Skeletal muscle tissue (tissue), 4 donors: ENCODE data around the gene RPS25. TPM values are rescaled to one million over a fixed set of nuclear protein-coding genes. Genes with fewer than 3 reads are reported as not detected.
"Not testable (repeated sequence)": the region's sequence is repeated elsewhere in the genome, so short reads cannot be mapped to it uniquely, and the experiment has no call there.

ENCODE experiments used
- H3K27ac ChIP-seq: one replicate; pipeline ENCODE4 v1.7.0; 2013; ENCODE audit warnings: mild to moderate bottlenecking, low read depth, low read length, inconsistent platforms
- H3K27me3 ChIP-seq, 3 donors: one replicate each; pipeline ENCODE4 v1.7.0; 2013; ENCODE audit warnings: low read length in 3 of 3; ENCODE audit not compliant: control insufficient read depth in 3 of 3, insufficient read depth in 3 of 3
- H3K36me3 ChIP-seq, 3 donors: one replicate each; pipeline ENCODE4 v1.7.0; 2013; ENCODE audit warnings: low read length in 3 of 3; ENCODE audit not compliant: control insufficient read depth in 3 of 3, insufficient read depth in 3 of 3
- H3K4me1 ChIP-seq, 3 donors: one replicate each; pipeline ENCODE4 v1.7.0; 2013; ENCODE audit warnings: low read length in 3 of 3, mild to moderate bottlenecking in 3 of 3; ENCODE audit not compliant: control insufficient read depth in 3 of 3, insufficient read depth in 3 of 3
- H3K4me3 ChIP-seq, 3 donors: one replicate each; pipeline ENCODE4 v1.7.0; 2013; ENCODE audit warnings: low read length in 3 of 3
- H3K9ac ChIP-seq, 3 donors: one replicate each; pipeline ENCODE4 v1.7.0; 2013; ENCODE audit warnings: low read length in 3 of 3, mild to moderate bottlenecking in 3 of 3, moderate library complexity in 2 of 3, low read depth in 1 of 3
- H3K9me3 ChIP-seq, 3 donors: one replicate each; pipeline ENCODE4 v1.7.0; 2013; ENCODE audit warnings: low read length in 3 of 3; ENCODE audit not compliant: control insufficient read depth in 3 of 3
- total RNA-seq: library from RNA; depleted of rRNA; stranded (reverse); fragments of >200 nt; gene quantifications from one replicate; pipeline ENCODE4 v1.2.3, GENCODE V29; 2014
- donor health status: Osteomylitis.

RPS25 gene
- total RNA-seq, 1 donor from 2014 or later: 1,590 TPM

DNA sequence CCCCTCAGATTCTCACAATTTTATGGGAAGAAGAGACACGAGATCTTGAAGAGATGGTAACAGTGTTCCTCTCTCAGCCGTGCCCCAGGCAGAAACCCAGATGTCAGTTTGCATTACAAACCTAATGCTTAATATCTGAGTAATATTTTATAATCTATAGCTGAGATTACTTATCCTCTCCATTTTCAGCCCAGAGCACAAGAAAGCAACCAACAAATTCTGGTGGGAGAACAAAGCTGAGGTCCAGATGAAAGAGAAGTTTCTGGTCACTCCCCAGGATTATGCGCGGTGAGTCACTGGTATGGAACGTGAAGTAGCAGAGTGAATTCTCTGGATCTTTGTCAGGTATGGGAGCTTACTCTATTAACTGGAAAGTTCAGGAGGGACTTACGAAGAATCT is 19.3 kb downstream of the RPS25 start:
- Histone ChIP-seq H3K27ac (peak overlapping the region; percentile 80), H3K4me3 (peak overlapping the region; percentile 100), H3K9me3 (no peaks in the 10 kb centered on the region), H3K4me1 (peaks cover 20 to 33% (median 30%) of the 10 kb centered on the region in 3 donors), H3K27me3 (no peaks in the 10 kb centered on the region), H3K36me3 (peaks cover 13 to 20% (median 16%) of the 10 kb centered on the region in 3 donors), H3K9ac (peak overlapping the region; percentile 91 to 95 (median 92))

DNA sequence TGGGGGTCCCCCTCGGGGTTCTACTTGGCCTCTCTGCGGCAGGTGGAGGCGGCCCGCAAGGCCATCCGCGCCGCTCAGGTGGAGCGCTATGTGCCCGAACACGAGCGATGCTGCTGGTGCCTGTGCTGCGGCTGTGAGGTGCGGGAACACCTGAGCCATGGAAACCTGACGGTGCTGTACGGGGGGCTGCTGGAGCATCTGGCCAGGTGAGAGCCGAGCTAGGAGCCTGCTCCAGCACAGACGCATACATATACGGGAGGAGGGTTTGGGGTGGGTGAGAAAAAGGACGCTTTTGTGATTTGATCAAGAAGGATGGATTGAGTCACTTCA is 19.8 kb downstream of the RPS25 start:
- Histone ChIP-seq H3K9me3 (no peaks in the 10 kb centered on the region), H3K4me1 (peaks cover 20 to 33% (median 30%) of the 10 kb centered on the region in 3 donors), H3K27ac (peak overlapping the region; percentile 80), H3K4me3 (peak overlapping the region; percentile 100), H3K9ac (peak overlapping the region; percentile 91 to 95 (median 92)), H3K27me3 (no peaks in the 10 kb centered on the region), H3K36me3 (peaks cover 13 to 20% (median 15%) of the 10 kb centered on the region in 3 donors)

DNA sequence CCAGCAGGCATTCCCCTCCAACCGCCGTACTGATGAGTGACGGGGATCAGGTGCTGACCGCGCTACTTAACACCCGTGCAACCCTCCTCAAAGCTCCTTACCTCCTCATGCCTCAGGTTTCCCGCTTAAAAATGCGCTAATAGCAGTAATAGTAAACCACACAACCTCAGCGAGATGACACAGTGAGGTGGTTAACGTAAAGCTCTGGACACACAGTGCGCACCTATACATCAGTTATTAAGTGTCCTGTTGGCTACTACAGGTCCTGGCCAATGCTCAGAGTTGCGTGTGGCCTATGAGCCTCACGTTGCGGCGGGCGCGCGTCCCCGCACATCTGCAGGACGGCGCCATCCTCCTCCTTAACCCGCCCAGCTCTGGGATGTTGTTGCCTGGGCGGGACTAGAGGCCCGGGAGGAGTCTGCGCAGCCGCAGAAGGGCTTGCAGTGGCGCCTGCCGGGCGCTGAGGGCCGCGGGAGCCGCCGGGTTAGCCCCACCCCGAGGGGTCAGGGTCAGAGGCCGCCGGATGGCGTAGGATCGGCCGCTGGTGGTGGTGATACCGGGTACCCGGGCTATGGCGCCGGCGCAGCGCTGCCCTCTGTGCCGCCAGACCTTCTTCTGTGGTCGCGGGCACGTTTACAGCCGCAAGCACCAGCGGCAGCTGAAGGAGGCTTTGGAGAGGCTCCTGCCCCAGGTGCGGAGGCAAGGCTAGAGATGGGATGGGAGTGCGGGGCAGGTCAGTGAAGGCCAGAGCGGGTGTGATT is 20.3 kb downstream of the RPS25 start, which contains the start of gene CENATAC:
CENATAC (plus strand) TSS at position 512 of the 761 bp plus-strand sequence; CDS start at position 572, 60 bp downstream.
- Histone ChIP-seq H3K36me3 (peaks cover 11 to 16% (median 13%) of the 10 kb centered on the region in 3 donors), H3K9ac (peak within 1 kb of the TSS; percentile 91 to 95 (median 92))

DNA sequence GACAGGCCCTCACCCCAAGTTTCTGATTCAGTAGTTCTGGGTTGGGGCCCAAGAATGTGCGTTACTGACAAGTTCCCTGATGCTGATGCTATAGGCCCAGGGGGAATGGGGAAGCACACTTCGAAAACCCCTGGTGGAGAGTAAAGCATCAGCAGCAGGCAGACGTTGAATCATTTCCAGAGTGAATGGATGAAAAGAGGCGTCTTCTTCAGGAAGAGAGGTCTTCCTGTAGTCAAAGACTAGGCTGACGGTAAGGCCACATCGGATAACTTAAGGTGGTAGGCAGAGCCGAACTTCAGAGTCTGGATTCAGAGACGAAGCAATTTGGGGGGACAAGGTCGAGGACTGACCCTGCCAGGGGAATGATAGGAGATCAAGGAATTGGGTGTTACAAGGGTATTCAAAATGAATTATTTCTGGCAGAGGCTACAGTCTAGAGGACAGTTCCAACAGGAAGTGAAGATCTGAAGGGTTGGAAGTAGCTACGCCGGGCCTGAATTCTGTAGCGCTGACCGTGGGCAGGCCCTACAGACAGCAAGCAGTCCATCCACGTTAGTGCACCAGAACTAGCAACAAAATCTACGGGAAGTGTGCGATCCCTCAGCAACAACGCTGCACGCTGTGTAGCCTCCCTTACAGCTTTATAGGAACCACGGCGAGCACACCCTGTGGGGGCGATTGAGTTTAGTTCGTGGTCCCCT is 21.1 kb downstream of the RPS25 start:
- Histone ChIP-seq H3K4me3 (peak overlapping the region; percentile 100), H3K9ac (peak overlapping the region; percentile 88 to 95 (median 92)), H3K4me1 (peaks cover 20 to 33% (median 30%) of the 10 kb centered on the region in 3 donors), H3K9me3 (no peaks in the 10 kb centered on the region), H3K27me3 (no peaks in the 10 kb centered on the region), H3K36me3 (peaks cover 9 to 15% (median 13%) of the 10 kb centered on the region in 3 donors), H3K27ac (peak overlapping the region; percentile 80)

More for the DNA sequence above, 20.3 kb downstream of the RPS25 start, which contains the start of gene CENATAC:
- Histone ChIP-seq H3K4me1 (peaks cover 20 to 33% (median 30%) of the 10 kb centered on the region in 3 donors), H3K9me3 (no peaks in the 10 kb centered on the region), H3K27ac (peak within 1 kb of the TSS; percentile 80), H3K4me3 (peak within 1 kb of the TSS; percentile 100), H3K27me3 (no peaks in the 10 kb centered on the region)

DNA sequence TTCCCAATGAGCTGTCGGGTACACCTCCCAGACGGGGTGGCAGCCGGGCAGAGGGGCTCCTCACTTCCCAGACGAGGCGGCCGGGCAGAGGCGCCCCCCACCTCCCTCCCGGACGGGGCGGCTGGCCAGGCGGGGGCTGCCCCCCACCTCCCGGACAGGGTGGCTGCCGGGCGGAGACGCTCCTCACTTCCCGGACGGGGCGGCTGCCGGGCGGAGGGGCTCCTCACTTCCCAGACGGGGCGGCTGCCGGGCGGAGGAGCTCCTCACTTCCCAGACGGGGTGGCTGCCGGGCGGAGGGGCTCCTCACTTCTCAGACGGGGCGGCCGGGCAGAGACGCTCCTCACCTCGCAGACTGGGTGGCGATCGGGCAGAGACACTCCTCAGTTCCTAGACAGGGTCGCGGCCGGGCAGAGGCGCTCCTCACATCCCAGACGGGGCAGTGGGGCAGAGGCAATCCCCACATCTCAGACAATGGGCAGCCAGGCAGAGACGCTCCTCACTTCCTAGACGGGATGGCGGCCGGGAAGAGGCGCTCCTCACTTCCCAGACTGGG is 26.6 kb downstream of the RPS25 start:
- not testable (repeated sequence) for H3K27ac ChIP-seq, H3K9me3 ChIP-seq, H3K9ac ChIP-seq, H3K4me1 ChIP-seq, H3K27me3 ChIP-seq, H3K4me3 ChIP-seq, H3K36me3 ChIP-seq

DNA sequence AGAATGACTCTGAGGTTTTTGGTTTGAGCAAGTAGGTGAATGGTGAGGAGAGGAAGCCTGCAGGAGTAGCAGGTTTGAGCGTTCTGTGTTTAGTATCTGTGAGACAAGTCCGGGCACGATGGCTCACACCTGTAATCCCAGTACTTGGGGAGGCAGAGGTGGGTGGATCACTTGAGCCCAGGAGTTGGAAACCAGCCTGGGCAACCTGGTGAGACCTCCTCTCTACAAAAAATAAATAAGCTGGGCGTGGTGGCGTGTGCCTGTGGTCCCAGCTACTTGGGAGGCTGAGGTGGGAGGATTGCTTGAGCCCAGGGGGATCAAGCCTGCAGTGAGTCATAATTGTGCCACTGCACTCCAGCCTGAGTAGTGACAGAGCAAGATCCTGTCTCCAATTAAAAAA is 29.9 kb downstream of the RPS25 start:
- H3K27me3 ChIP-seq: no peaks in the 10 kb centered on the region
- no peaks in the 10 kb centered on the region for H3K9me3 ChIP-seq
- no peak overlapping the region for H3K9ac ChIP-seq
- no peaks in the 10 kb centered on the region for H3K36me3 ChIP-seq
- no peak overlapping the region for H3K4me3 ChIP-seq
- no peak overlapping the region for H3K27ac ChIP-seq
- peaks cover 5 to 8% (median 8%) of the 10 kb centered on the region in 3 donors for H3K4me1 ChIP-seq

DNA sequence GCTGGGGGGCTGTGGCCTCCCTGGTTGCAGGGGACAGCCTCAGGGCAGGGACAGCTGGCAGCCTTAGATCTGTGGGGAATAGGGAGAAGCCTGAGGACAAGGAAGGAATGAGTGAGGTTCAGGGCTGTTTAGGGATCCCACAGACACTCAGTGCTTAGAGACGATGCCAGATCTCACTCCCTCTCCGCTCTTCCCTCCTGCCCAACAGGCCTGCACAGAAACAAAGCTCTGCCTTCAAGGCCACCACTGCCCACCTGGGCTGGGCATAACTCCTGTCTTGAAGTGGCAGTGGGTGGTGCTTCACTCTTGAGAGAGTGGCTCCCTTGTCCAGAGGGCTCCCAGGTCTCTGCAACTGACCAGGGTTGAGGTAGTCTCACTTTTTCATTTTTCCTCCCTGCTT is 33.3 kb downstream of the RPS25 start:
- Histone ChIP-seq H3K27ac (peak overlapping the region; percentile 69), H3K9ac (peak overlapping the region in 1 of 3 donors; percentile 73), H3K27me3 (no peaks in the 10 kb centered on the region), H3K36me3 (no peaks in the 10 kb centered on the region), H3K9me3 (no peaks in the 10 kb centered on the region), H3K4me3 (no peak overlapping the region), H3K4me1 (peaks cover 8 to 15% (median 13%) of the 10 kb centered on the region in 3 donors)

DNA sequence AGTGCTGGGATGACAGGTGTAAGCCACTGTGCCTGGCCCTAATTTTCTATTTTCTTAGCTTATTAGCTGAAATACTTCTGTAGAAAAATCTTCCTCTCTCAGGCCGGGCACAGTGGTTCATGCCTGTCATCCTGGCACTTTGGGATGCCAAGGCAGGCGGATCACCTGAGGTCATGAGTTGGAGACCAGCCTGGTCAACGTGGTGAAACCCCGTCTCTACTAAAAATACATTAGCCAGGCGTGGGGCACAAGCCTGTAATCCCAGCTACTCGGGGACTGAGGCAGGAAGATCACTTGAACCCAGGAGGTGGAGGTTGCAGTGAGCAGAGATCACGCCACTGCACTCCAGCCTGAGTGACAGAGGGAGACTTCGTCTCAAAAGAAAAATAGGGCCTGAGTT is 33.8 kb downstream of the RPS25 start:
- not testable (repeated sequence) for H3K36me3 ChIP-seq, H3K27me3 ChIP-seq, H3K4me3 ChIP-seq, H3K9me3 ChIP-seq
- H3K9ac ChIP-seq: peak overlapping the region in 1 of 3 donors; percentile 73
- H3K27ac ChIP-seq: peak overlapping the region; percentile 69
- peaks cover 8 to 15% (median 13%) of the 10 kb centered on the region in 3 donors for H3K4me1 ChIP-seq

DNA sequence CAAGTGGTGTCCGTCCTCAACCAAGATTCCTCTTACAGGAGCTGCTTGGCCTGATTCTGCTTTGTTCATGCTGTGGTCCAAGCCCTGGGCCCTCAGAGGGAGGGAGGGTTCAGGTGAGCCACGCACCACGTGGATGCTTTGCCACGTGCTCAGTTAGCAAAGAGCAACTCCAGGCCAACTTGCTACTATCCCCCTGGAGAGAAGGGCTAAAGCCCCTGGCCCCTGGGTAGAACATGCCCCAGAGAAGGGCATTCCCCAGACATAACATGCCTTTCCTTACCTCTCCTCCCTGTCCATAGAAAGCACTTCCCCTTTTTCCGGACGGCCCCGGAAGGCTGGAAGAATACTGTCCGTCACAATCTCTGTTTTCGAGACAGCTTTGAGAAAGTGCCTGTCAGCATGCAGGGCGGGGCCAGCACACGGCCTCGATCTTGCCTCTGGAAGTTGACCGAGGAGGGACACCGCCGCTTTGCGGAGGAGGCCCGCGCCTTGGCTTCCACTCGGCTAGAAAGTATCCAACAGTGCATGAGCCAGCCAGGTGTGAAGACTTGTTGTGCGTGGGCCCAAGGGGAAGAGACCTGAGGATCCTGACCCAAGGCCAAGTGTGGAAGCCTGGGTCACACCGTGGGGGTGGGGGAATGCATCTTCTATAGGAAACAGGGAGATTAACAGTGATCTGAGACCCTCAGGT is 37.8 kb downstream of the RPS25 start:
- Histone ChIP-seq H3K9ac (peak overlapping the region in 1 of 3 donors; percentile 45), H3K4me1 (peaks cover 8 to 15% (median 13%) of the 10 kb centered on the region in 3 donors), H3K27me3 (no peaks in the 10 kb centered on the region), H3K9me3 (no peaks in the 10 kb centered on the region), H3K36me3 (no peaks in the 10 kb centered on the region), H3K27ac (no peak overlapping the region), H3K4me3 (peak overlapping the region; percentile 12 to 43 (median 41))
